Measurements from ENCODE around the gene PSMB9. TPM values are rescaled to one million over a fixed set of nuclear protein-coding genes. Genes with fewer than 3 reads are reported as not detected.
"Not testable (repeated sequence)": the region's sequence is repeated elsewhere in the genome, so short reads cannot be mapped to it uniquely, and the experiment has no call there.

Gene PSMB9
- total RNA-seq, 2 experiments from 2014 or later, result 353 to 356 TPM

- H3K4me1 Mint-ChIP-seq; H3K4me3 Mint-ChIP-seq; H3K9me3 Mint-ChIP-seq; H3K27ac Mint-ChIP-seq; DNase-seq; H3K27me3 Mint-ChIP-seq; H3K36me3 Mint-ChIP-seq; ATAC-seq (ENCODE audit: low read depth): not testable (repeated sequence)
- POLR2A ChIA-PET, result interaction anchor here (1.5 kb wide), 1 partner anchor 90 kb away, joined by 5 read pairs; no protein-coding TSS in a partner anchor
These were observed 27.0 kb downstream of the PSMB9 start for GRCh38 chr6:32880962-32881361.

- Mint-ChIP-seq H3K27me3 (peaks cover 2% of the 10 kb centered on the region), H3K36me3 (peaks cover 6% of the 10 kb centered on the region), H3K27ac (no peak overlapping the region), H3K4me3 (no peak overlapping the region), H3K9me3 (no peaks in the 10 kb centered on the region), H3K4me1 (peaks cover 5% of the 10 kb centered on the region)
- POLR2A ChIA-PET, result interaction anchor here (0.7 to 1.8 kb wide), 2 partner anchors 11 to 89 kb away, joined by 4 to 6 read pairs; no protein-coding TSS in a partner anchor
- no peak for DNase-seq
- no peak for ATAC-seq (ENCODE audit: low read depth)
These were observed 28.9 kb downstream of the PSMB9 start for GRCh38 chr6:32882879-32883250.

GRCh38 chr6:32883789-32884188 lies 29.8 kb downstream of the PSMB9 start:
- POLR2A ChIA-PET, result interaction anchor here (1.8 kb wide), 1 partner anchor 88 kb away, joined by 6 read pairs; no protein-coding TSS in a partner anchor
- Mint-ChIP-seq H3K27me3 (peaks cover 7% of the 10 kb centered on the region), H3K4me3 (no peak overlapping the region), H3K4me1 (peaks cover 5% of the 10 kb centered on the region), H3K27ac (no peak overlapping the region), H3K9me3 (no peaks in the 10 kb centered on the region), H3K36me3 (peaks cover 6% of the 10 kb centered on the region)
- DNase-seq, result no peak
- ATAC-seq (ENCODE audit: low read depth), result no peak

GRCh38 chr6:32885698-32886286 lies 31.8 kb downstream of the PSMB9 start:
- DNase-seq, result no peak
- H3K4me1 Mint-ChIP-seq, result peaks cover 5% of the 10 kb centered on the region
- ATAC-seq (ENCODE audit: low read depth), result no peak
- H3K27me3 Mint-ChIP-seq, result peaks cover 12% of the 10 kb centered on the region
- POLR2A ChIA-PET, result interaction anchor here (1.0 to 1.7 kb wide), 3 partner anchors 82 to 99 kb away, joined by 3 to 11 read pairs (median 6); no protein-coding TSS in a partner anchor
- H3K27ac Mint-ChIP-seq, result no peak overlapping the region
- no peaks in the 10 kb centered on the region for H3K9me3 Mint-ChIP-seq
- no peak overlapping the region for H3K4me3 Mint-ChIP-seq
- H3K36me3 Mint-ChIP-seq, result peaks cover 1% of the 10 kb centered on the region

- H3K27me3 Mint-ChIP-seq, result peaks cover 12% of the 10 kb centered on the region
- ATAC-seq (ENCODE audit: low read depth) (no peak), DNase-seq (no peak)
- no peaks in the 10 kb centered on the region for H3K9me3 Mint-ChIP-seq
- H3K27ac Mint-ChIP-seq, result no peak overlapping the region
- H3K36me3 Mint-ChIP-seq, result peaks cover 1% of the 10 kb centered on the region
- H3K4me1 Mint-ChIP-seq, result peaks cover 4% of the 10 kb centered on the region
- POLR2A ChIA-PET, result interaction anchor here (1.0 to 1.7 kb wide), 3 partner anchors 85 to 98 kb away, joined by 3 to 11 read pairs (median 6); no protein-coding TSS in a partner anchor
- no peak overlapping the region for H3K4me3 Mint-ChIP-seq
These were observed 32.8 kb downstream of the PSMB9 start for GRCh38 chr6:32886681-32887383.

GRCh38 chr6:32887616-32888015 lies 33.6 kb downstream of the PSMB9 start:
- ATAC-seq (ENCODE audit: low read depth) (no peak), DNase-seq (no peak)
- peaks cover 2% of the 10 kb centered on the region for H3K4me1 Mint-ChIP-seq
- POLR2A ChIA-PET, result interaction anchor here (1.0 kb wide), 1 partner anchor 84 kb away, joined by 3 read pairs; no protein-coding TSS in a partner anchor
- peaks cover 1% of the 10 kb centered on the region for H3K36me3 Mint-ChIP-seq
- H3K4me3 Mint-ChIP-seq, result no peak overlapping the region
- H3K27me3 Mint-ChIP-seq, result peaks cover 12% of the 10 kb centered on the region
- no peak overlapping the region for H3K27ac Mint-ChIP-seq
- no peaks in the 10 kb centered on the region for H3K9me3 Mint-ChIP-seq

- POLR2A ChIA-PET, result no interaction called here
- Mint-ChIP-seq H3K27me3 (peaks cover 12% of the 10 kb centered on the region), H3K4me3 (no peak overlapping the region), H3K9me3 (no peaks in the 10 kb centered on the region), H3K36me3 (peaks cover 1% of the 10 kb centered on the region), H3K4me1 (peaks cover 5% of the 10 kb centered on the region), H3K27ac (no peak overlapping the region)
- DNase-seq (no peak), ATAC-seq (ENCODE audit: low read depth) (no peak)
These were observed 34.6 kb downstream of the PSMB9 start for GRCh38 chr6:32888576-32888975.

GRCh38 chr6:32889533-32889932 lies 35.5 kb downstream of the PSMB9 start:
- Mint-ChIP-seq H3K9me3 (no peaks in the 10 kb centered on the region), H3K4me1 (peaks cover 5% of the 10 kb centered on the region), H3K36me3 (peaks cover 3% of the 10 kb centered on the region), H3K4me3 (no peak overlapping the region), H3K27me3 (peaks cover 12% of the 10 kb centered on the region), H3K27ac (no peak overlapping the region)
- DNase-seq (no peak), ATAC-seq (ENCODE audit: low read depth) (no peak)
- POLR2A ChIA-PET, result interaction anchor here (1.0 kb wide), 1 partner anchor 82 kb away, joined by 4 read pairs; no protein-coding TSS in a partner anchor

GRCh38 chr6:32890831-32891230 lies 36.8 kb downstream of the PSMB9 start:
- H3K9me3 Mint-ChIP-seq, result no peaks in the 10 kb centered on the region
- peaks cover 10% of the 10 kb centered on the region for H3K4me1 Mint-ChIP-seq
- H3K27me3 Mint-ChIP-seq, result peaks cover 12% of the 10 kb centered on the region
- no peak overlapping the region for H3K27ac Mint-ChIP-seq
- H3K4me3 Mint-ChIP-seq, result no peak overlapping the region
- DNase-seq, result no peak
- POLR2A ChIA-PET, result interaction anchor here (1.0 kb wide), 1 partner anchor 81 kb away, joined by 4 read pairs; no protein-coding TSS in a partner anchor
- peaks cover 6% of the 10 kb centered on the region for H3K36me3 Mint-ChIP-seq
- ATAC-seq (ENCODE audit: low read depth), result no peak

GRCh38 chr6:32894085-32895005 lies 40.4 kb downstream of the PSMB9 start:
- DNase-seq (peak; percentile 96), ATAC-seq (ENCODE audit: low read depth) (peak; percentile 99)
- H3K4me3 Mint-ChIP-seq, result peak overlapping the region; percentile 99
- peaks cover 20% of the 10 kb centered on the region for H3K36me3 Mint-ChIP-seq
- H3K4me1 Mint-ChIP-seq, result peaks cover 28% of the 10 kb centered on the region
- H3K9me3 Mint-ChIP-seq, result no peaks in the 10 kb centered on the region
- POLR2A ChIA-PET, result interaction anchor here (0.9 to 4.2 kb wide), 20 partner anchors 10 to 182 kb away, joined by 3 to 113 read pairs (median 6); partner anchors contain the start of genes BRD2, HLA-DMA, HLA-DMB and HLA-DPB1
- peak overlapping the region; percentile 96 for H3K27ac Mint-ChIP-seq
- no peaks in the 10 kb centered on the region for H3K27me3 Mint-ChIP-seq

GRCh38 chr6:32895006-32895345 lies 41.0 kb downstream of the PSMB9 start:
- POLR2A ChIA-PET, result interaction anchor here (0.9 to 4.2 kb wide), 16 partner anchors 9 to 181 kb away, joined by 3 to 113 read pairs (median 6); partner anchors contain the start of genes BRD2, HLA-DMA, HLA-DPB1 and PSMB9
- DNase-seq, result no peak
- Mint-ChIP-seq H3K36me3 (peaks cover 20% of the 10 kb centered on the region), H3K4me1 (peaks cover 30% of the 10 kb centered on the region), H3K27me3 (no peaks in the 10 kb centered on the region), H3K9me3 (no peaks in the 10 kb centered on the region), H3K4me3 (peak overlapping the region; percentile 99), H3K27ac (peak overlapping the region; percentile 96)
- peak; percentile 8 for ATAC-seq (ENCODE audit: low read depth)

- POLR2A ChIA-PET, result interaction anchor here (1.6 kb wide), 1 partner anchor 10 kb away, joined by 6 read pairs; no protein-coding TSS in a partner anchor
- H3K4me3 Mint-ChIP-seq, result no peak overlapping the region
- no peaks in the 10 kb centered on the region for H3K9me3 Mint-ChIP-seq
- H3K36me3 Mint-ChIP-seq, result peaks cover 11% of the 10 kb centered on the region
- ATAC-seq (ENCODE audit: low read depth) (no peak), DNase-seq (no peak)
- H3K27me3 Mint-ChIP-seq, result no peaks in the 10 kb centered on the region
- no peak overlapping the region for H3K27ac Mint-ChIP-seq
- peaks cover 2% of the 10 kb centered on the region for H3K4me1 Mint-ChIP-seq
These were observed 50.0 kb downstream of the PSMB9 start for GRCh38 chr6:32903952-32904351.

GRCh38 chr6:32905078-32905477 lies 51.1 kb downstream of the PSMB9 start:
- Mint-ChIP-seq H3K9me3 (no peaks in the 10 kb centered on the region), H3K4me3 (no peak overlapping the region), H3K27ac (no peak overlapping the region), H3K27me3 (peaks cover 2% of the 10 kb centered on the region), H3K36me3 (peaks cover 11% of the 10 kb centered on the region), H3K4me1 (no peaks in the 10 kb centered on the region)
- POLR2A ChIA-PET, result interaction anchor here (1.6 kb wide), 1 partner anchor 11 kb away, joined by 6 read pairs; no protein-coding TSS in a partner anchor
- ATAC-seq (ENCODE audit: low read depth), result no peak
- DNase-seq, result no peak
